A549 (cell line): ENCODE results near the gene IL9R. TPM values are rescaled to one million over a fixed set of nuclear protein-coding genes. Genes with fewer than 3 reads are reported as not detected.

Experiments used
- ATAC-seq, 2 experiments: fragments of 200-7000 bp in 1 of 2; fragments of >200 bp in 1 of 2; cut with Nextera tagmentation in 1 of 2; cut with Tn5 transposase in 1 of 2; 3 replicates each; pipeline versions ENCODE4 v1.8.0 to v1.9.1; 2018 to 2020; ENCODE audit warnings: mild to moderate bottlenecking in 1 of 2, moderate library complexity in 1 of 2
- CTCF ChIA-PET: fragments of 300-600 bp; sonication (Branson Sonifier 250); formaldehyde crosslinking; extraction: SDS; loops from one replicate; lab custom pipeline; 2021; ENCODE audit warnings: antibody characterized with exemption, inconsistent platforms; lab: Yijun Ruan, JAX
- POLR2A ChIA-PET: fragments of 350-600 bp; formaldehyde crosslinking; extraction: SDS; loops from one replicate; lab custom pipeline; 2021; ENCODE audit warnings: antibody characterized with exemption, inconsistent platforms; lab: Yijun Ruan, JAX
- DNase-seq, 2 experiments: peaks; one replicate each; pipeline versions ENCODE4 v3.0.0 to v3.0.0-alpha.2; 2011 to 2016; ENCODE audit warnings: low read depth in 1 of 2, low spot score in 1 of 2
- FAIRE-seq: peaks from 2 replicates; lab custom pipeline; 2011; peaks lifted over from hg19 to GRCh38; lab: Jason Lieb, UNC
- H3K27ac ChIP-seq, 2 experiments: fragments of >200 bp; sonication (Bioruptor Twin); formaldehyde crosslinking; 3 replicates each; pipeline ENCODE4 v1.5.1; 2016 to 2017
- H3K4me1 ChIP-seq: fragments of >200 bp; sonication (Bioruptor Twin); formaldehyde crosslinking; 3 replicates; pipeline ENCODE4 v1.6.1; 2016
- H3K4me2 ChIP-seq: fragments of >200 bp; sonication (Bioruptor Twin); formaldehyde crosslinking; 3 replicates; pipeline ENCODE4 v1.6.1; 2016
- H3K4me3 ChIP-seq: fragments of >200 bp; sonication (Bioruptor Twin); formaldehyde crosslinking; 3 replicates; pipeline ENCODE4 v1.5.1; 2016
- H3K9me3 ChIP-seq: fragments of >200 bp; sonication (Bioruptor Twin); formaldehyde crosslinking; 3 replicates; pipeline ENCODE4 v1.6.1; 2016
- BHLHE40 ChIP-seq: IDR thresholded peaks from 2 replicates; pipeline ENCODE4 v1.6.1; 2012; ENCODE audit warnings: low read depth, low read length, inconsistent platforms
- CBX2 ChIP-seq: fragments of 200-600 bp; sonication (generic); IDR thresholded peaks from 2 replicates; pipeline ENCODE4 v1.6.1; 2016; ENCODE audit warnings: low read depth, mild to moderate bottlenecking, borderline replicate concordance
- CEBPB ChIP-seq, 2 experiments: fragments of >200 bp in 1 of 2; sonication (Bioruptor Twin) in 1 of 2; formaldehyde crosslinking in 1 of 2; IDR thresholded peaks; 2 replicates each; pipeline ENCODE4 v1.6.1; 2012 to 2016
- ELK1 ChIP-seq: fragments of 150-350 bp; IDR thresholded peaks from 2 replicates; pipeline ENCODE4 v1.6.1; 2014; ENCODE audit warnings: low read depth, mild to moderate bottlenecking, low read length
- ESRRA ChIP-seq: fragments of 150-350 bp; IDR thresholded peaks from 2 replicates; pipeline ENCODE4 v1.6.1; 2014; ENCODE audit warnings: mild to moderate bottlenecking, low read length, borderline replicate concordance
- FOXS1 ChIP-seq: fragments of 250-450 bp; sonication (Bioruptor Pico); IDR thresholded peaks from 2 replicates; pipeline ENCODE4 v1.5.0; 2020; ENCODE audit warnings: mild to moderate bottlenecking, moderate library complexity
- HDAC2 ChIP-seq: fragments of 200-600 bp; sonication (generic); IDR thresholded peaks from 2 replicates; pipeline ENCODE4 v1.6.1; 2016
- HOXB5 ChIP-seq: fragments of 250-450 bp; sonication (Bioruptor Pico); IDR thresholded peaks from 2 replicates; pipeline ENCODE4 v1.5.0; 2020; ENCODE audit warnings: mild to moderate bottlenecking, moderate library complexity
- MAZ ChIP-seq: fragments of 150-350 bp; IDR thresholded peaks from 2 replicates; pipeline ENCODE4 v1.6.1; 2014; ENCODE audit warnings: antibody characterized with exemption, low read depth, low read length, borderline replicate concordance
- NFE2L2 ChIP-seq: fragments of 150-350 bp; conservative IDR thresholded peaks from 2 replicates; pipeline ENCODE4 v1.6.1; 2014; ENCODE audit warnings: low read length
- NR3C1 ChIP-seq: fragments of >200 bp; sonication (Bioruptor Twin); formaldehyde crosslinking; IDR thresholded peaks from 3 replicates; pipeline ENCODE4 v1.6.1; 2017
- PHF8 ChIP-seq: fragments of 200-600 bp; sonication (generic); IDR thresholded peaks from 2 replicates; pipeline ENCODE4 v1.6.1; 2016; ENCODE audit warnings: low read depth, mild to moderate bottlenecking, antibody characterized with exemption, moderate library complexity, borderline replicate concordance
- POLR2A ChIP-seq: IDR thresholded peaks from 2 replicates; pipeline ENCODE4 v1.6.1; 2012; ENCODE audit warnings: mild to moderate bottlenecking, low read length
- POLR2AphosphoS2 ChIP-seq: conservative IDR thresholded peaks from 2 replicates; pipeline ENCODE4 v1.6.1; 2012; ENCODE audit warnings: low read length, improper control_type of control experiment, inconsistent platforms
- RCOR1 ChIP-seq: fragments of 150-350 bp; IDR thresholded peaks from 2 replicates; pipeline ENCODE4 v1.6.1; 2014; ENCODE audit warnings: antibody characterized with exemption, low read length, low read depth
- RNF2 ChIP-seq: fragments of 200-600 bp; sonication (generic); IDR thresholded peaks from 2 replicates; pipeline ENCODE4 v1.6.1; 2016; ENCODE audit warnings: low read depth, mild to moderate bottlenecking, antibody characterized with exemption, moderate library complexity, borderline replicate concordance
- TFCP2L1 ChIP-seq: fragments of 250-450 bp; sonication (Bioruptor Pico); IDR thresholded peaks from 2 replicates; pipeline ENCODE4 v1.5.0; 2021; ENCODE audit warnings: mild to moderate bottlenecking
- ZFP36 ChIP-seq: fragments of 450-650 bp; IDR thresholded peaks from 2 replicates; pipeline ENCODE4 v1.6.1; 2014; ENCODE audit warnings: borderline replicate concordance; ENCODE audit not compliant: partially characterized antibody
- ZNF302 ChIP-seq: fragments of 250-450 bp; sonication (Bioruptor Pico); IDR thresholded peaks from 2 replicates; pipeline ENCODE4 v1.9.0; 2021; ENCODE audit warnings: inconsistent platforms, mild to moderate bottlenecking, moderate library complexity
- WGBS: methylation state at CpG from one replicate; pipeline ENCODE4 v1.1.6; 2017; ENCODE audit errors: missing lambda C conversion rate; 5-methylcytosine and 5-hydroxymethylcytosine counted together
- polyA plus RNA-seq, 4 experiments: library from polyadenylated mRNA; depleted of rRNA in 3 of 4; stranded (reverse); fragments of >200 nt; fragmentation: RNase III in 1 of 4; extraction: RNeasy Plus Mini Kit Qiagen cat#74134 plus additional on column Dnase treatment in 1 of 4; gene quantifications; 2 replicates in 3 of 4; 3 replicates in 1 of 4; pipeline ENCODE4 v1.2.3, GENCODE V29; 2011 to 2017
- TF ChIP-seq, protein P1 (sequence below): fragments of >200 bp; sonication (Bioruptor Twin); formaldehyde crosslinking; IDR thresholded peaks from 2 replicates; pipeline ENCODE4 v1.6.1; 2016
- TF ChIP-seq, protein P2 (sequence below): IDR thresholded peaks from 2 replicates; pipeline ENCODE4 v1.6.1; 2012
- TF ChIP-seq, protein P3 (sequence below): fragments of >200 bp; sonication (Bioruptor Twin); formaldehyde crosslinking; IDR thresholded peaks from 3 replicates; pipeline ENCODE4 v1.5.1; 2016

IL9R gene
- polyA plus RNA-seq, 2 of the 4 experiments (the other 2 are of a cell fraction) = 0.06 to 0.12 TPM

GRCh38 chrX:155951237-155951789, 46.2 kb upstream of the IL9R start (continued):
- TF ChIP-seq ELK1 (no peak), NR3C1 (no peak), ZFP36 (no peak), POLR2AphosphoS2 (no peak), CEBPB (IDR thresholded peaks at IDR 0.05) (no peak), HOXB5 (CRISPR knock-in tag) (no peak)

DNA sequence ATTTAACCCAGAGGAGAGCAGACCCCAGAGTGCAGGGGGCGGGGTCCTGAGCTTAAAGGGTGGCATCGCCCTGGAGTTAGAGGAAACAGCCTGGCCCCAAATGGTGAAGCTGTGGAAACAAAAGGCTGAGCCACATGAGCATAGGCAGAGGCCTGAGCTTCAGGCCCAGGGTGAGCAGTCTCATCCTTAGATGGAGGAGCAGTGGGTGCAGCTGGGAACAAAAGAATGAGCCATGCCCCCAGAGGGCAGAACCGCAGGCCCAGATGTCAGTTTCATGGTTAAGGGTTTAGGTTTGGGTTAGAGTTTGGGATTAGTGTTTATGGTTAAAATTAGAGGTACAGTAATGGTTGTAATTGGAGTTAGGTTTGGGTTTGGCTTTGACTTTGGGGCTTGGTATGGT, 44.4 kb upstream of the IL9R start:
- WGBS = 28% methylated on average over 3 of the region's 3 CpGs
- H3K4me2 ChIP-seq = no peak overlapping the region
- CTCF ChIA-PET = no interaction called here
- H3K4me1 ChIP-seq = no peaks in the 10 kb centered on the region
- DNase-seq (no peak), FAIRE-seq (no peak), ATAC-seq (no peak)
- POLR2A ChIA-PET = no interaction called here
- no peaks in the 10 kb centered on the region for H3K9me3 ChIP-seq
- H3K4me3 ChIP-seq = no peak overlapping the region
- TF ChIP-seq NR3C1 (no peak), POLR2A (no peak), RNF2 (no peak), RCOR1 (no peak), HDAC2 (no peak), BHLHE40 (no peak), TFCP2L1 (no peak), FOXS1 (CRISPR knock-in tag) (no peak), PHF8 (no peak), NFE2L2 (no peak)
- TF ChIP-seq, protein P1, sequence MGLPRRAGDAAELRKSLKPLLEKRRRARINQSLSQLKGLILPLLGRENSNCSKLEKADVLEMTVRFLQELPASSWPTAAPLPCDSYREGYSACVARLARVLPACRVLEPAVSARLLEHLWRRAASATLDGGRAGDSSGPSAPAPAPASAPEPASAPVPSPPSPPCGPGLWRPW = no peak
- TF ChIP-seq, protein P2, sequence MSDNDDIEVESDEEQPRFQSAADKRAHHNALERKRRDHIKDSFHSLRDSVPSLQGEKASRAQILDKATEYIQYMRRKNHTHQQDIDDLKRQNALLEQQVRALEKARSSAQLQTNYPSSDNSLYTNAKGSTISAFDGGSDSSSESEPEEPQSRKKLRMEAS = no peak
- TF ChIP-seq, protein P3, sequence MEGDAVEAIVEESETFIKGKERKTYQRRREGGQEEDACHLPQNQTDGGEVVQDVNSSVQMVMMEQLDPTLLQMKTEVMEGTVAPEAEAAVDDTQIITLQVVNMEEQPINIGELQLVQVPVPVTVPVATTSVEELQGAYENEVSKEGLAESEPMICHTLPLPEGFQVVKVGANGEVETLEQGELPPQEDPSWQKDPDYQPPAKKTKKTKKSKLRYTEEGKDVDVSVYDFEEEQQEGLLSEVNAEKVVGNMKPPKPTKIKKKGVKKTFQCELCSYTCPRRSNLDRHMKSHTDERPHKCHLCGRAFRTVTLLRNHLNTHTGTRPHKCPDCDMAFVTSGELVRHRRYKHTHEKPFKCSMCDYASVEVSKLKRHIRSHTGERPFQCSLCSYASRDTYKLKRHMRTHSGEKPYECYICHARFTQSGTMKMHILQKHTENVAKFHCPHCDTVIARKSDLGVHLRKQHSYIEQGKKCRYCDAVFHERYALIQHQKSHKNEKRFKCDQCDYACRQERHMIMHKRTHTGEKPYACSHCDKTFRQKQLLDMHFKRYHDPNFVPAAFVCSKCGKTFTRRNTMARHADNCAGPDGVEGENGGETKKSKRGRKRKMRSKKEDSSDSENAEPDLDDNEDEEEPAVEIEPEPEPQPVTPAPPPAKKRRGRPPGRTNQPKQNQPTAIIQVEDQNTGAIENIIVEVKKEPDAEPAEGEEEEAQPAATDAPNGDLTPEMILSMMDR = no peak
- no peak overlapping the region for H3K27ac ChIP-seq

GRCh38 chrX:155954793-155955192, 42.7 kb upstream of the IL9R start:
- POLR2A ChIA-PET = no interaction called here
- 29% methylated on average over 1 of the region's 1 CpG for WGBS

More at GRCh38 chrX:155954793-155955192, 42.7 kb upstream of the IL9R start:
- no peak overlapping the region for H3K4me3 ChIP-seq
- no peak for ATAC-seq
- no peaks in the 10 kb centered on the region for H3K4me1 ChIP-seq
- FAIRE-seq = no peak
- no peak for TF ChIP-seq ZFP36
- TF ChIP-seq CBX2 = no peak
- no peak for TF ChIP-seq POLR2AphosphoS2
- TF ChIP-seq FOXS1 (CRISPR knock-in tag) = no peak
- TF ChIP-seq, protein P3 = no peak
- TF ChIP-seq ESRRA = no peak
- TF ChIP-seq PHF8 = no peak
- TF ChIP-seq ZNF302 (CRISPR knock-in tag) = no peak
- no peak for TF ChIP-seq TFCP2L1
- TF ChIP-seq MAZ = no peak
- H3K9me3 ChIP-seq = no peaks in the 10 kb centered on the region
- H3K27ac ChIP-seq = no peak overlapping the region
- H3K4me2 ChIP-seq = no peak overlapping the region
- no peak for DNase-seq
- CTCF ChIA-PET = no interaction called here
